ENCODE measurements around the gene GLRA3. TPM values are rescaled to one million over a fixed set of nuclear protein-coding genes. Genes with fewer than 3 reads are reported as not detected.

The GLRA3 gene
- total RNA-seq, 1 donor = not detected

- no peaks in the 10 kb centered on the region for H3K4me1 ChIP-seq (ENCODE audit: insufficient read depth, low read length)
- no peaks in the 10 kb centered on the region for H3K9me3 ChIP-seq (ENCODE audit: low read depth, low read length)
- no peaks in the 10 kb centered on the region for H3K27me3 ChIP-seq (ENCODE audit: insufficient read depth, low read length)
- no peak overlapping the region for H3K4me3 ChIP-seq (ENCODE audit: low read length)
Measured at GRCh38 chr4:174673865-174674264, 155.2 kb downstream of the GLRA3 start.

- Histone ChIP-seq H3K27me3 (ENCODE audit: insufficient read depth, low read length) (no peaks in the 10 kb centered on the region), H3K4me1 (ENCODE audit: insufficient read depth, low read length) (no peaks in the 10 kb centered on the region), H3K4me3 (ENCODE audit: low read length) (no peak overlapping the region), H3K9me3 (ENCODE audit: low read depth, low read length) (no peaks in the 10 kb centered on the region)
Measured at GRCh38 chr4:174672276-174672675, 156.8 kb downstream of the GLRA3 start.

GRCh38 chr4:174669270-174669669 is 159.8 kb downstream of the GLRA3 start:
- Histone ChIP-seq H3K4me1 (ENCODE audit: insufficient read depth, low read length) (no peaks in the 10 kb centered on the region), H3K27me3 (ENCODE audit: insufficient read depth, low read length) (no peaks in the 10 kb centered on the region)

GRCh38 chr4:174665799-174666198 is 163.2 kb downstream of the GLRA3 start:
- H3K9me3 ChIP-seq (ENCODE audit: low read depth, low read length) = no peaks in the 10 kb centered on the region
- H3K4me3 ChIP-seq (ENCODE audit: low read length) = no peak overlapping the region
- no peaks in the 10 kb centered on the region for H3K4me1 ChIP-seq (ENCODE audit: insufficient read depth, low read length)
- H3K27me3 ChIP-seq (ENCODE audit: insufficient read depth, low read length) = no peaks in the 10 kb centered on the region

More at GRCh38 chr4:174669270-174669669, 159.8 kb downstream of the GLRA3 start:
- no peak overlapping the region for H3K4me3 ChIP-seq (ENCODE audit: low read length)
- H3K9me3 ChIP-seq (ENCODE audit: low read depth, low read length) = no peaks in the 10 kb centered on the region

- Histone ChIP-seq H3K27me3 (ENCODE audit: insufficient read depth, low read length) (no peaks in the 10 kb centered on the region), H3K4me1 (ENCODE audit: insufficient read depth, low read length) (no peaks in the 10 kb centered on the region), H3K4me3 (ENCODE audit: low read length) (no peak overlapping the region), H3K9me3 (ENCODE audit: low read depth, low read length) (no peaks in the 10 kb centered on the region)
Measured at GRCh38 chr4:174663216-174663615, 165.8 kb downstream of the GLRA3 start.

- Histone ChIP-seq H3K4me3 (ENCODE audit: low read length) (no peak overlapping the region), H3K9me3 (ENCODE audit: low read depth, low read length) (no peaks in the 10 kb centered on the region), H3K4me1 (ENCODE audit: insufficient read depth, low read length) (no peaks in the 10 kb centered on the region), H3K27me3 (ENCODE audit: insufficient read depth, low read length) (no peaks in the 10 kb centered on the region)
Measured at GRCh38 chr4:174658246-174658645, 170.8 kb downstream of the GLRA3 start.

- H3K27me3 ChIP-seq (ENCODE audit: insufficient read depth, low read length) = no peaks in the 10 kb centered on the region
- no peak overlapping the region for H3K4me3 ChIP-seq (ENCODE audit: low read length)
- no peaks in the 10 kb centered on the region for H3K4me1 ChIP-seq (ENCODE audit: insufficient read depth, low read length)
- H3K9me3 ChIP-seq (ENCODE audit: low read depth, low read length) = no peaks in the 10 kb centered on the region
Measured at GRCh38 chr4:174657472-174657871, 171.6 kb downstream of the GLRA3 start.

- H3K4me3 ChIP-seq (ENCODE audit: low read length) = no peak overlapping the region
- H3K4me1 ChIP-seq (ENCODE audit: insufficient read depth, low read length) = no peaks in the 10 kb centered on the region
- H3K27me3 ChIP-seq (ENCODE audit: insufficient read depth, low read length) = no peaks in the 10 kb centered on the region
Measured at GRCh38 chr4:174654634-174655033, 174.4 kb downstream of the GLRA3 start.

GRCh38 chr4:174650711-174651355 is 178.2 kb downstream of the GLRA3 start:
- no peaks in the 10 kb centered on the region for H3K9me3 ChIP-seq (ENCODE audit: low read depth, low read length)
- H3K4me3 ChIP-seq (ENCODE audit: low read length) = no peak overlapping the region
- H3K4me1 ChIP-seq (ENCODE audit: insufficient read depth, low read length) = no peaks in the 10 kb centered on the region
- no peaks in the 10 kb centered on the region for H3K27me3 ChIP-seq (ENCODE audit: insufficient read depth, low read length)

More at GRCh38 chr4:174654634-174655033, 174.4 kb downstream of the GLRA3 start:
- no peaks in the 10 kb centered on the region for H3K9me3 ChIP-seq (ENCODE audit: low read depth, low read length)

- H3K4me1 ChIP-seq (ENCODE audit: insufficient read depth, low read length) = no peaks in the 10 kb centered on the region
- no peak overlapping the region for H3K4me3 ChIP-seq (ENCODE audit: low read length)
- no peaks in the 10 kb centered on the region for H3K27me3 ChIP-seq (ENCODE audit: insufficient read depth, low read length)
- H3K9me3 ChIP-seq (ENCODE audit: low read depth, low read length) = no peaks in the 10 kb centered on the region
Measured at GRCh38 chr4:174648812-174649211, 180.2 kb downstream of the GLRA3 start.

- no peaks in the 10 kb centered on the region for H3K27me3 ChIP-seq (ENCODE audit: insufficient read depth, low read length)
- H3K4me3 ChIP-seq (ENCODE audit: low read length) = no peak overlapping the region
- no peaks in the 10 kb centered on the region for H3K4me1 ChIP-seq (ENCODE audit: insufficient read depth, low read length)
- H3K9me3 ChIP-seq (ENCODE audit: low read depth, low read length) = no peaks in the 10 kb centered on the region
Measured at GRCh38 chr4:174646326-174646725, 182.7 kb downstream of the GLRA3 start.

- H3K27me3 ChIP-seq (ENCODE audit: insufficient read depth, low read length) = no peaks in the 10 kb centered on the region
- no peaks in the 10 kb centered on the region for H3K4me1 ChIP-seq (ENCODE audit: insufficient read depth, low read length)
- H3K9me3 ChIP-seq (ENCODE audit: low read depth, low read length) = no peaks in the 10 kb centered on the region
- no peak overlapping the region for H3K4me3 ChIP-seq (ENCODE audit: low read length)
Measured at GRCh38 chr4:174640146-174640545, 188.9 kb downstream of the GLRA3 start.

- H3K4me3 ChIP-seq (ENCODE audit: low read length) = no peak overlapping the region
- no peaks in the 10 kb centered on the region for H3K4me1 ChIP-seq (ENCODE audit: insufficient read depth, low read length)
- no peaks in the 10 kb centered on the region for H3K9me3 ChIP-seq (ENCODE audit: low read depth, low read length)
- no peaks in the 10 kb centered on the region for H3K27me3 ChIP-seq (ENCODE audit: insufficient read depth, low read length)
Measured at GRCh38 chr4:174635732-174636131, 193.3 kb downstream of the GLRA3 start.

- no peaks in the 10 kb centered on the region for H3K9me3 ChIP-seq (ENCODE audit: low read depth, low read length)
- H3K27me3 ChIP-seq (ENCODE audit: insufficient read depth, low read length) = no peaks in the 10 kb centered on the region
- no peaks in the 10 kb centered on the region for H3K4me1 ChIP-seq (ENCODE audit: insufficient read depth, low read length)
- H3K4me3 ChIP-seq (ENCODE audit: low read length) = no peak overlapping the region
Measured at GRCh38 chr4:174633399-174633798, 195.6 kb downstream of the GLRA3 start.

GRCh38 chr4:174631901-174632758 is 196.9 kb downstream of the GLRA3 start:
- H3K4me3 ChIP-seq (ENCODE audit: low read length) = no peak overlapping the region
- no peaks in the 10 kb centered on the region for H3K4me1 ChIP-seq (ENCODE audit: insufficient read depth, low read length)
- H3K9me3 ChIP-seq (ENCODE audit: low read depth, low read length) = no peaks in the 10 kb centered on the region

More at GRCh38 chr4:174631901-174632758, 196.9 kb downstream of the GLRA3 start:
- H3K27me3 ChIP-seq (ENCODE audit: insufficient read depth, low read length) = no peaks in the 10 kb centered on the region

Data from mononuclear cell (primary cell).